GM18498 (cell line): ENCODE data around the gene EXOC2.

Experiments used
- ATAC-seq: cut with Tn5 transposase; IDR thresholded peaks from one replicate; pipeline ENCODE4 v1.9.1; 2021; ENCODE audit warnings: mild to moderate bottlenecking, moderate library complexity; ENCODE audit not compliant: unreplicated experiment

EXOC2 gene

GRCh38 chr6:537114-537513, 155.8 kb downstream of the EXOC2 start:
- no peak for ATAC-seq

- ATAC-seq: no peak
Measured at GRCh38 chr6:530425-530824, 162.5 kb downstream of the EXOC2 start.

- ATAC-seq: no peak
Measured at GRCh38 chr6:528989-529388, 163.9 kb downstream of the EXOC2 start.

GRCh38 chr6:527989-528673, 164.8 kb downstream of the EXOC2 start:
- ATAC-seq: no peak

GRCh38 chr6:524803-525202, 168.1 kb downstream of the EXOC2 start:
- ATAC-seq: no peak

GRCh38 chr6:520820-521219, 172.1 kb downstream of the EXOC2 start:
- no peak for ATAC-seq

GRCh38 chr6:518218-518617, 174.7 kb downstream of the EXOC2 start:
- ATAC-seq: no peak

- no peak for ATAC-seq
Measured at GRCh38 chr6:516213-516612, 176.7 kb downstream of the EXOC2 start.

- no peak for ATAC-seq
Measured at GRCh38 chr6:515267-515666, 177.7 kb downstream of the EXOC2 start.

GRCh38 chr6:514396-514978, 178.5 kb downstream of the EXOC2 start:
- no peak for ATAC-seq

GRCh38 chr6:513961-514360, 179.0 kb downstream of the EXOC2 start:
- no peak for ATAC-seq

GRCh38 chr6:513058-513457, 179.9 kb downstream of the EXOC2 start:
- ATAC-seq: no peak

- ATAC-seq: no peak
Measured at GRCh38 chr6:511488-512137, 181.3 kb downstream of the EXOC2 start.

- no peak for ATAC-seq
Measured at GRCh38 chr6:509676-510075, 183.3 kb downstream of the EXOC2 start.

GRCh38 chr6:508614-509013, 184.3 kb downstream of the EXOC2 start:
- no peak for ATAC-seq

- no peak for ATAC-seq
Measured at GRCh38 chr6:508006-508405, 184.9 kb downstream of the EXOC2 start.

GRCh38 chr6:506920-507622, 185.9 kb downstream of the EXOC2 start:
- ATAC-seq: no peak

- ATAC-seq: no peak
Measured at GRCh38 chr6:506508-506907, 186.4 kb downstream of the EXOC2 start.

GRCh38 chr6:505374-505773, 187.6 kb downstream of the EXOC2 start:
- no peak for ATAC-seq

GRCh38 chr6:504446-504980, 188.4 kb downstream of the EXOC2 start:
- no peak for ATAC-seq

GRCh38 chr6:503610-504362, 189.2 kb downstream of the EXOC2 start:
- ATAC-seq: no peak
